Activated naive CD4-positive, alpha-beta T cell treated with anti-CD3 and anti-CD28 coated beads, Interleukin-2, amount 10 ng/mL, durations not matched to agents 7 days and 5 days (primary cell): ENCODE data around the gene EIF4B.
A peak's percentile ranks its signal among the peaks of the same experiment; 100 is the strongest.

Source experiments
- CTCF ChIA-PET: fragments of 350-600 bp; sonication (Branson Sonifier 250); formaldehyde crosslinking; loops from one replicate; lab custom pipeline; 2021; ENCODE audit warnings: antibody characterized with exemption; lab: Charles Lee
- DNase-seq: peaks from one replicate; pipeline ENCODE4 v3.0.0-alpha.2; 2020
- H3K27ac Mint-ChIP-seq: one replicate; pipeline ENCODE4 v1.8.0; 2021; ENCODE audit warnings: mild to moderate bottlenecking, moderate library complexity, mixed read lengths
- H3K27me3 Mint-ChIP-seq: one replicate; pipeline ENCODE4 v1.8.0; 2021; ENCODE audit warnings: mild to moderate bottlenecking, mixed read lengths
- H3K36me3 Mint-ChIP-seq: one replicate; pipeline ENCODE4 v1.8.0; 2021; ENCODE audit warnings: mixed read lengths
- H3K4me1 Mint-ChIP-seq: one replicate; pipeline ENCODE4 v1.8.0; 2021; ENCODE audit warnings: mixed read lengths
- H3K4me3 Mint-ChIP-seq: one replicate; pipeline ENCODE4 v1.8.0; 2021; ENCODE audit warnings: mild to moderate bottlenecking, moderate library complexity, mixed read lengths
- H3K9me3 Mint-ChIP-seq: one replicate; pipeline ENCODE4 v1.8.0; 2021; ENCODE audit warnings: mixed read lengths

The EIF4B gene

DNA sequence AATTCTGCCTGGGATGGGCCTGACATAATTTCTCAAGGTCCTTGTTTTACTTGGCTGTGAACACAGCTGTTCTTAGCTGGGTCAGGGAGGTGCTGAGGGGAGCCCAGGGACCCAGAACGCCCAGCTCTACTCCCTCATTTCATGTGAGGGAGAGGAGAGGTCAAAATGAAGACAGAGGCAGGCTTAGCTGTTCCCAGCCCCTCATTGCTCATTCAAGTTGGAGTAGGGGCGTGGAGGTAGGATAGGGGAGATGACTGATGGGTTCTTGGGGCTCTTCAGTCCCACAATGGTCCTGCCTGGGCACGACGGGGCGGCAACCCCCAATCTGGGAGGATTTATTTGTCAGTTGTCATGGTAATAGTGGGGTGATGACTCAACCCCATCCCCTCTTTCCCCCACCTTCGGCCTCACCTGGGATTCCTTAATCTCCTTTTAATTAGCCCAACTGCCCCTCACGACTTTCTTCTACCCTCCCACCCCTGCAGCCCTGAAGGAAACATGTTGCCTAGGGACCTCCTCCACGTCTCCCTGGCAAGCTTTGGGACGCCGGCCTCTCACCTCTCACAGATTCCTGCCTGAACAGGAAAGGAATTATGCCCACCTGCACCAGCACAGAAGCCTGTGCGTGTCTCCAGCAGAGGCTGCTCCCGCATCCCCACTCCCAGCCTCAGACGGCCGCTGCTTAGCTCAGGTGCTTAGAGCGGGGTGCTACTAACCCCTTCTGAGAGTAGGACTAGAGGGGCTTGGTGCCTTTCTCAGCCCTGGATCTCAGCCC lies 62.7 kb downstream of the EIF4B start:
- no peak overlapping the region for H3K27ac Mint-ChIP-seq
- H3K9me3 Mint-ChIP-seq = no peaks in the 10 kb centered on the region
- no peak overlapping the region for H3K4me3 Mint-ChIP-seq
- no peak for DNase-seq
- peaks cover 10% of the 10 kb centered on the region for H3K4me1 Mint-ChIP-seq
- peaks cover 45% of the 10 kb centered on the region for H3K36me3 Mint-ChIP-seq
- CTCF ChIA-PET = interaction anchor here (1.1 to 12.1 kb wide), 4 partner anchors 11 to 31 kb away, joined by 3 to 250 read pairs (median 25); partner anchors contain the start of genes IGFBP6, SOAT2 and SPRYD3
- no peaks in the 10 kb centered on the region for H3K27me3 Mint-ChIP-seq

DNA sequence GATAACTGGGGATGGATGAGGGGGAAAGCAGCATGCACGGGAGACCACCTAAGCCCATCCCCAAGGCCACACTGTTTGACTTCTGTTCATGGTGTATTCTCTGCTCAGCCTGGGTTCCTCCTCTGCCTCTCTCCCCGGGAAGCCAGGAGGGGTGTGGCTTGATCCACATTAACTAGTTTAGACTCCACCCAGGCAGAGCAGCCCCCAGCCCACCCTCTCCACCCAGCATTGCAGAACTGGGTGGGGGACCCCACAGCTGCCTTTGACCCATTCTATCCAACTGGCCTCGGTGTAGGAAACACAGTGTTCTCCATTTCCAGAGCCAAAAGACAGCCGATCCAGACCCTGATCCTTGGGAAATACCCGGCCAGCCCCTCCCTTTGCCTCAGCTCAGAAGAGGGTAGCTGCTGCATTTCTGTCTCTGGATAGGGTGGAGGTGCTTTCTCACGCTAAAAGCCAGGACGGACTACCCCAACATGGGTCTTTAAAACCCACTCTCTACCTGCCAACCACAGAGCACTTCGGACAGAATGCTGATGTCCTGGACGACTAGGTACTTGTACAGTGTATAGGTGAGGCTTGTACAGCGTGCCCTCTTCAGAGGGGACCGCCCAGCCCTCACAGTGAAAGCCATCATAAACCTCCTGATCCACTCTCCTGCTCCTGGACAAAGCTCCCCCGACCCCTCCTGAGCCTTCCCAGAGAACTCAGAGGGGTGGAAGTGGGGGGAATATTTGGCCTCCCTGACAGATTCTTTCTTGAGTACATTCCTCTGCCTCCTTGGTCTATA lies 63.6 kb downstream of the EIF4B start:
- no peak for DNase-seq

DNA sequence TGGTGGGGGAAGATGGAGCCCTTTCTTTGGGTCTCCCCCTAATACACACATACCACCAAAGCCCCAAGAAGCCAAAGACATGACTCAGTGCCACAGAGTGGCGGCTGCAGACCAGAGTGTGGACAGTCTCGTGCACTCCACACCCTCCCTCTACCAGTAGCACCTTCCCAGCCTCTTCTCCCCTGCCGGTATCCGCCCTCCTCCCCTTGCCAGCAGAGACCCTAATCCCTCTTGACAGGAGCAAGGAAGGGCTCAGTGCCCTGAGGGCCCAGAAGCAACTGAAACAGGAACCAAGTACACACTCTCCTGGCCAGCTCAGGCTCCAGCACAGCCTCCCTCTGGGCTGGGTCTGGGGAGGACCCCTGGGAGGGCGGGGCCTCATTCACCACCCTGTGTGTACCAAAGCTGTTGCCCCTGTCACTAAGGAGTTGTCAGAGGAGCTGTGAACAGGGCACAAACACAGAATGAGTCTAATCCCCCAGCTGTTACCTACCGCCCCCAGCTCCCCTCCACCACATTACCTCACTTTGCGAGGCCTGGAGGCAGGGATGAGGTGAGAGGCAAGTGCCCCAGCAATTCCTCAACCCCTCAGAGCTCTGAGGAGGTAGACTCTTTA lies 64.7 kb downstream of the EIF4B start:
- no peak for DNase-seq
- no peaks in the 10 kb centered on the region for H3K27me3 Mint-ChIP-seq
- H3K9me3 Mint-ChIP-seq = no peaks in the 10 kb centered on the region
- CTCF ChIA-PET = interaction anchor here (12.1 kb wide), 1 partner anchor 29 kb away, joined by 250 read pairs; the partner anchor contains the start of genes IGFBP6 and SOAT2
- H3K4me1 Mint-ChIP-seq = peaks cover 8% of the 10 kb centered on the region
- H3K4me3 Mint-ChIP-seq = no peak overlapping the region
- peaks cover 46% of the 10 kb centered on the region for H3K36me3 Mint-ChIP-seq
- H3K27ac Mint-ChIP-seq = no peak overlapping the region

More for the DNA sequence above, 63.6 kb downstream of the EIF4B start:
- no peak overlapping the region for H3K27ac Mint-ChIP-seq
- H3K4me1 Mint-ChIP-seq = peaks cover 10% of the 10 kb centered on the region
- no peaks in the 10 kb centered on the region for H3K27me3 Mint-ChIP-seq
- peaks cover 46% of the 10 kb centered on the region for H3K36me3 Mint-ChIP-seq
- H3K4me3 Mint-ChIP-seq = no peak overlapping the region
- H3K9me3 Mint-ChIP-seq = no peaks in the 10 kb centered on the region
- CTCF ChIA-PET = interaction anchor here (12.1 kb wide), 1 partner anchor 30 kb away, joined by 250 read pairs; the partner anchor contains the start of genes IGFBP6 and SOAT2

DNA sequence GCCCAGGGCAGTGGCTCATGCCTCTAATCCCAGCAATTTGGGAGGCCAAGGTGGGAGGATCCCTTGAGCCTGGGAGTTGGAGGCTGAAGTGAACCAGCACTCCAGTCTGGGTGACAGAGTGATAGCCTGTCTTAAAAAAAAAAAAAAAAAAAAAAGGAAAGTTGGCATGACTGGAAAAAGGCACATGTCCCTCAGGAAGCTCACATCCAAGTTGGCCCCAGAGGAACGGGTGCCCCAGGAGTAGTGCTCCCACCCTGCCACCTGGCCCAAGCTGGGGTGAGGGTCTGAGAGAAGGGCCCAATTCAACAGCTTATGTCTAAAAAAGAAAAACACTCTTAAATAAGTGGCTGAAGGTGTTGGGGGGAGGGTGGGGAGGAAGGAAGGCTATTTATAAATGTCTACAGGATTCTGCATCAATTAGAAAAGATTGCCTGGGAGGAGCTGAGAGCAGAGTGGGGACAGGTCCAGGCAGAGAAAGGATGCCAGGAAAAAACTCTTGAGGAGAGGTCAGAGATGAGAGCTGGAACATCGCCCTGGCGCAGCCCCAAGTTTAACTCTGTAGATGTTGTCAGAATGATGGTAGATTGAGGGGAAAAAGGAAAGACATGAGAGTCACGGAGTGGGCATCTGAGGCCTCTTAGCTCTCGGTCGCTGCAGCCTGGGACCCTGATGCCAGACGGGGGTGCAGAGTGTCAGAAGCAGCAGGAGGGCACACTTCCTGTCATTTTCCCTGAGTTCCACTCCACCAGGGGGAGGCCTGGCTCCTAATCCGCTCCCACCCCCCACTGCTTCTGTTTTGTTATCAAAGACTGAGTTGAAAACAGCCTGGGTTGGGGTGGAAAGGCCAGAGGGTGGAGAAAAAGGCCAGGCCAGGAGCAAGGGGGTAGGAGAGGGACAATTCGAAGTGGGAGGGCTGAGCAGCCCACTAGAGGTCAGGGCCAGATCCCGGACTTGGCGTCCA lies 65.6 kb downstream of the EIF4B start:
- Mint-ChIP-seq H3K9me3 (no peaks in the 10 kb centered on the region), H3K4me1 (peaks cover 5% of the 10 kb centered on the region), H3K27ac (no peak overlapping the region), H3K36me3 (peaks cover 41% of the 10 kb centered on the region), H3K4me3 (no peak overlapping the region), H3K27me3 (no peaks in the 10 kb centered on the region)
- DNase-seq = no peak
- CTCF ChIA-PET = interaction anchor here (0.7 to 12.1 kb wide), 3 partner anchors 22 to 405 kb away, joined by 3 to 250 read pairs (median 4); partner anchors contain the start of genes IGFBP6 and SOAT2

GRCh38 chr12:53073881-53074280 lies 67.6 kb downstream of the EIF4B start:
- DNase-seq = no peak
- Mint-ChIP-seq H3K36me3 (peaks cover 39% of the 10 kb centered on the region), H3K9me3 (no peaks in the 10 kb centered on the region), H3K27me3 (no peaks in the 10 kb centered on the region), H3K4me3 (no peak overlapping the region), H3K4me1 (peaks cover 20% of the 10 kb centered on the region), H3K27ac (no peak overlapping the region)
- CTCF ChIA-PET = interaction anchor here (1.0 to 12.1 kb wide), 3 partner anchors 8 to 26 kb away, joined by 3 to 250 read pairs (median 4); partner anchors contain the start of genes IGFBP6 and SOAT2

DNA sequence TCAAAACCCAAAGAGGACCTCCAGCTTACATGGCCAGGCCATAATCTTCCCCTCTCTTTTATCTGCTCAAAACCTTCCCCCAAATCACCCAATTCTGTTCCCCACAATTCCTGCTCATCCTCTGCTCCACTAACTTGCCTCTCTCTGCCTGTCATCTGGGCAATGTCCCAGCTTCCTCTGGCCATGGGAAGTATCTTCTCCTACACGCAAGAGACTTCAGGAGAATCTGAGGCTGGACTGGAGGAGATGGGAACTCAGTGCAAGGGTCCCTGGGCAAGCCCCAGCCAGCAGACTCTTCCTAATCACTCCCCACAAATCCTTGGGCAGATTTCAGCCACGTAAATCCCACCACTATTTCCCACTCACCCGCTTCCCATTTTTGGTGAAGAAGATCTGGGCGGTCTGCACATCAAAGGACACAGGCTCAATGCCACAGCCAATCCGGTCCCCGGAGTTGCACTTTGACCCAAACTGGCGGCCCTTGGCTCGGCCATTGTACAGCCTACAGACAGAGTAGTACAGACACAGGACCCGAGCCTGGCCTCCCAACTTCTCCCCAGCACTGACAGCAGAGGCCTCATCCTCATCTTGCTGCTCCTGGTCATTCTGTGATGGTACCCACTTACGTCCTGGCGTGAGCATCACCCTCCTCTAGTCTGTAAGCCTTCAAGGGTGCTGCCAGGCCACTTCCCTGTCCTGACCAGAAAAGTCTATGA lies 68.2 kb downstream of the EIF4B start:
- CTCF ChIA-PET = interaction anchor here (1.0 to 12.1 kb wide), 5 partner anchors 8 to 25 kb away, joined by 3 to 250 read pairs (median 4); partner anchors contain the start of genes IGFBP6 and SOAT2
- H3K4me1 Mint-ChIP-seq = peaks cover 23% of the 10 kb centered on the region
- H3K27ac Mint-ChIP-seq = no peak overlapping the region
- no peaks in the 10 kb centered on the region for H3K9me3 Mint-ChIP-seq
- peaks cover 39% of the 10 kb centered on the region for H3K36me3 Mint-ChIP-seq
- H3K27me3 Mint-ChIP-seq = no peaks in the 10 kb centered on the region
- DNase-seq = no peak
- no peak overlapping the region for H3K4me3 Mint-ChIP-seq

DNA sequence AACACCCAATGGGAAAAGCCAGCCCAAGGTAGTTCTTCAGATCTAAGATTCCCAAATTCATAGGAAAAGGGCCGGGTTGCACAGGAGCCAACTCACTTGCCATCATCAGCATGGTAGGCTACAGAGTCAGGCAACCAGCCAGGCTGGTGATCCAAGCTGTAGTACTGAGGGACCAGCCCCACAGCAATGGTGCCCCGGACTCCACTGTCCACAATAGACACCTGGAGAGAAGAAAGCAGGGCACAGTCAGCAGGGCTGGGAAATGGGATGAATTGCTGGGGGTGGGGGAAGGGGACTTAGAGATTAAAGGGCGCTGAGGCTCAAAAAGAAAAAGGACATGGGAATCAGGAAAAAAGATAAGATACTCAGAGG lies 68.7 kb downstream of the EIF4B start:
- no peaks in the 10 kb centered on the region for H3K9me3 Mint-ChIP-seq
- peaks cover 27% of the 10 kb centered on the region for H3K4me1 Mint-ChIP-seq
- no peak overlapping the region for H3K27ac Mint-ChIP-seq
- CTCF ChIA-PET = interaction anchor here (1.0 to 3.2 kb wide), 3 partner anchors 9 to 24 kb away, joined by 3 to 41 read pairs (median 4); no protein-coding TSS in a partner anchor
- no peak overlapping the region for H3K4me3 Mint-ChIP-seq
- DNase-seq = no peak
- no peaks in the 10 kb centered on the region for H3K27me3 Mint-ChIP-seq
- H3K36me3 Mint-ChIP-seq = peaks cover 39% of the 10 kb centered on the region

DNA sequence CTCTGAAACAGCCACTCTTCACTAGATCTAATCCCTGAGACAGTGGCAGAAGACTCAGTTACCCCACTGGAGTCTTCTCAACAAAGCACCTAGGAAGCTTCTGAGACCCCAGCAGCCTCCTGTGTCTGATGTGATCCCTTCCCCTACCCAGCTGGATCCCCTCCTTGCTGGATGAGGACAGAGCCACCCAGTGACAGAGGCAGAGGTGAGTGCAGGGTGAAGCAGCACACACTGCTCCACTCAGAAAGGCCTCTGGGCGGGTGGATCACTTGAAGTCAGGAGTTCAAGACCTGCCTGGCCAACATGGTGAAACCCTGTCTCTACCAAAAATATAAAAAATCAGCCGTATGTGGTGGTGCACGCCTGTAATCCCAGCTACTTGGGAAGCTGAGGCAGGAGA lies 70.2 kb downstream of the EIF4B start:
- Mint-ChIP-seq H3K4me1 (peaks cover 31% of the 10 kb centered on the region), H3K27me3 (no peaks in the 10 kb centered on the region), H3K36me3 (peaks cover 32% of the 10 kb centered on the region), H3K4me3 (no peak overlapping the region), H3K9me3 (no peaks in the 10 kb centered on the region), H3K27ac (no peak overlapping the region)
- no peak for DNase-seq
- CTCF ChIA-PET = interaction anchor here (1.3 to 3.2 kb wide), 2 partner anchors 10 kb away, joined by 3 to 41 read pairs; no protein-coding TSS in a partner anchor

DNA sequence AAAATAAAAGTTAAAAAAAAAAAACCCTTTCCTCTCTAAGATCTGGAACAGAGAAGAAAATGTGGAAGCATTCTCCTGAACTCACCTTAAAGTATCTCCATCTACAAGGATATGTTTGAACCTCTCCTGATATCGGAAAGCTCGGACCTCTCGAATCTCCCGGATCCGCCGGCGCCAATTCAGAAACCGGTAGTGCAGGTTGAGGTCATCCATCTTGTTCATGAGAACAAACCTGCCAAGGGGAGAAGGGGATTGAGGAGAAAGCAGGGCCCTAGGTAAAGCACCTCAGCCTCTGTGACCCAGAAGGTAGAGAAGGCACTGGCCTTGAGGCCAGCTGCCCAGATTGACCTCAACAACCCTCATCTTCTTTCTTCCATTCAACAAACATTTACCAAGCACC lies 70.8 kb downstream of the EIF4B start:
- Mint-ChIP-seq H3K27ac (peak overlapping the region; percentile 1), H3K36me3 (peaks cover 28% of the 10 kb centered on the region), H3K4me3 (peak overlapping the region; percentile 40), H3K9me3 (no peaks in the 10 kb centered on the region), H3K4me1 (peaks cover 31% of the 10 kb centered on the region), H3K27me3 (no peaks in the 10 kb centered on the region)
- CTCF ChIA-PET = interaction anchor here (1.3 to 3.7 kb wide), 3 partner anchors 9 to 23 kb away, joined by 3 to 41 read pairs (median 10); no protein-coding TSS in a partner anchor
- DNase-seq = no peak

- H3K36me3 Mint-ChIP-seq = peaks cover 17% of the 10 kb centered on the region
- no peaks in the 10 kb centered on the region for H3K9me3 Mint-ChIP-seq
- no peak for DNase-seq
- CTCF ChIA-PET = interaction anchor here (0.6 to 3.7 kb wide), 7 partner anchors 12 to 242 kb away, joined by 3 to 47 read pairs (median 4); partner anchors contain the start of genes AAAS, IGFBP6 and SOAT2
- H3K27ac Mint-ChIP-seq = peak overlapping the region; percentile 92
- peak overlapping the region; percentile 92 for H3K4me3 Mint-ChIP-seq
- no peaks in the 10 kb centered on the region for H3K27me3 Mint-ChIP-seq
- H3K4me1 Mint-ChIP-seq = peaks cover 29% of the 10 kb centered on the region
Measured at GRCh38 chr12:53078425-53079225, 72.4 kb downstream of the EIF4B start.

GRCh38 chr12:53079226-53080117 lies 73.2 kb downstream of the EIF4B start, which contains the start of gene SPRYD3:
Gene SPRYD3 (minus strand): TSS chr12:53079390. CDS start chr12:53079333, 57 bp downstream.
- peak within 1 kb of the TSS; percentile 92 for H3K4me3 Mint-ChIP-seq
- no peaks in the 10 kb centered on the region for H3K27me3 Mint-ChIP-seq
- H3K9me3 Mint-ChIP-seq = no peaks in the 10 kb centered on the region
- H3K4me1 Mint-ChIP-seq = peaks cover 29% of the 10 kb centered on the region
- H3K27ac Mint-ChIP-seq = peak within 1 kb of the TSS; percentile 92
- peak; percentile 98 for DNase-seq
- CTCF ChIA-PET = interaction anchor here (0.8 to 3.7 kb wide), 8 partner anchors 13 to 666 kb away, joined by 3 to 47 read pairs (median 4); partner anchors contain the start of genes AAAS, IGFBP6 and SOAT2
- peaks cover 11% of the 10 kb centered on the region for H3K36me3 Mint-ChIP-seq
